HG03159 (cell line): ENCODE data around the gene MYO5A.
"Not testable (repeated sequence)": the region's sequence is repeated elsewhere in the genome, so short reads cannot be mapped to it uniquely, and the experiment has no call there.

Experiments
- ATAC-seq: cut with Tn5 transposase; IDR thresholded peaks from one replicate; pipeline ENCODE4 v1.9.1; 2021; ENCODE audit warnings: mild to moderate bottlenecking, moderate library complexity; ENCODE audit not compliant: unreplicated experiment

The MYO5A gene

DNA sequence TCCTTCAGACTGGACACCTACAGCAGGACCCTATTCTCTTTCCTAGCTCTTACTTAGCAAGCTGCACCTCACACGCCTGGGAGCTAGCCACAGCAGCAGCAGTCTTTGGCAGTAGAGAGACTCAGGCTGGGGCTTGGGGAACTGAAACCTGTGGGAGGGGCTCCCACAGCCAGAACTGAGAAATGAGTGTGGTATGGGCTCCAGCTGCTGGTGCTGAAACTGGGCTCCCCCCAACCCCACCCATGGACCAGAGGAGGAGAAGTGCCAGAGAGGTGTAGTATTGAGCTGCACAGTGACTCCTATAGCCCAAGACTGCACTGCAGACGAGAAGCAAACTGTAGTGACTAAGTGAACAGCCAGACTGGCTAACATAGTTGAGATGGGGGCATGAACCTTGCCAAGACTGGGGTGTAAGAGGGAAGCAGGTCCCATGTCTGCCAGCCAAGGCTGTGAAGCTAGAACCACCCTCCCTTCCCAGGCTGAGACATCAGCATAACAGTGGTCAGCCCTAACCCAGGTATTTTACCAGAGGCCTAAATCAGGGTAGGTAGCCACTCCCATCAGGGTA, 62.5 kb downstream of the MYO5A start:
- peak; percentile 93 for ATAC-seq

DNA sequence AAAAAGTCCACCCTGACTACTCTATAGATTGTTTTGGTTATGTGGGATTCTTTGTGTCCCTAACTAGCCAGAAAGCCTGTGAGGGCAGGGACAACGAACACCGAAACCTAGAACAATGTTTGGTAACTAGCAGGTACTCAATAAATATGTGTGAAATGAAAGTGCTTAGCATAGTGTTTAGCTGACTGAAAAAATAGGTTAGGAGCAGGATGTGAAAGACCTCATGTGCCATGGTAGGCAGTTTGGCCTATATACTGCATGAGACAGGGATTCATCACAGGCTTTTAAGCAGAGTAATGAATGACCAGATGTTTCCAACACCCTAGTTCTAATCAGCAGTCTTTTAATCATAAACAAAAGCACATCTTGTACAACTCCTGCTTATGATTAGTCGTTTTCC, 64.2 kb downstream of the MYO5A start:
- peak; percentile 51 for ATAC-seq

DNA sequence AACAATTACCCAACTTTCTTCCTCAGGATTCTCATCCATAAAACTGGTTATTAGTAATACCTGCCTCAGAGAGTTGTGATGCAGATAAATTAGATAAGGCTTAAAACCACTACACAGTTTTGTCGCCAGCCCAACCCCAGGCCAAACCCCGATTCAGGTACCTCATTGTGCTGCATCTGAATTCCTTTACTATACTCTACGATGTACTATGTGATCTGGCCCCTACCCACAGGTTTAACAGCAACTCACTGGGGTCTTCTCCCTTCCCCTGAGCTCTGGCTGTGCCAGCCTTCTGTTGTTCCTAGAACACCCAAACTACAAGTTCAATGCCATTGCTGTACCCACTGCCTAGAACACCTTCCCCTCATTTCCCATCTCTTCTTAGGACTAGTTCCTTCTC, 64.6 kb downstream of the MYO5A start:
- no peak for ATAC-seq

DNA sequence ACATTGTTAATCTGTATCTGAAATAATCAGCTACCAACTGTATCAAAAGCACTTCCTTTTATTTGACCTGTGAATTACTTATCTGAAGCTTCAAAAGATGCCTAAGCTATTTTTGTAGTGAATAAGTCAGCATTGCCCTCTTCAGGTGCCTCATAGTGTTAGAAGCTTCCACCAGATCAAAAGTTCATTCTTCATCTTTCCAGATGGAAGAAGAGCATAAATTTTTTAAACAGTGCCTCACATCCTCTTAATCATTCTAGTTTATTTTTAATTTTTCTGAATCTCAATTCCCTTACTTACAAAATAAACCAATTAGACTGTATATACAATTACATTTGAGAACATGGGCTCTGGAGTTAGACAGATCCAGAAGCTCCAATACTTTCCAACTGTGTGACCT, 65.0 kb downstream of the MYO5A start:
- ATAC-seq: no peak

DNA sequence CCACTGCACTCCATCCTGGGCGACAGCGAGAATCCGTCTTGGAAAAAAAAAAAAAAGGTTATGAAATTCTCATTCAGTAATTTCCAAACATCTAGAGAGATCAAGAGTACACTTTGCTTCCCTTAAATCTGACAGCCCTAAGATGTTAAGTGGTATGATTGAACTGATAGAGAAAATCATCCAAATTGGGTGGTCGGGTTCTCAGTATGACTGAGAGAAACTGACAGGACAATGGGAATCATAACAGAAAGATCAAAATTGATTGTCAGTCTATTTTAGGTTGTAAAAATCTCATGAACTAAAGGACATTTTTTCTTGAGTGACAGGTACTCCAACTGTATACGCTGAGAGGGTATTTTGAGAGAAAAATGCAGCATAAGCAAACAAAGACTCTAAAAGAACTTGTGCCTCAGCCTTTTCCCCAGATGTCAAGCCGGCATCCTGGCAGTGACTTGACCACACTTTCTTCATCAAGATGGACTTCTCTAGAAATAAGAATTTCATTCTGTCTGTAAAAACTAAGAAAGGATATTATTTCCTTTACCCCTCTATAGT, 65.8 kb downstream of the MYO5A start:
- no peak for ATAC-seq

DNA sequence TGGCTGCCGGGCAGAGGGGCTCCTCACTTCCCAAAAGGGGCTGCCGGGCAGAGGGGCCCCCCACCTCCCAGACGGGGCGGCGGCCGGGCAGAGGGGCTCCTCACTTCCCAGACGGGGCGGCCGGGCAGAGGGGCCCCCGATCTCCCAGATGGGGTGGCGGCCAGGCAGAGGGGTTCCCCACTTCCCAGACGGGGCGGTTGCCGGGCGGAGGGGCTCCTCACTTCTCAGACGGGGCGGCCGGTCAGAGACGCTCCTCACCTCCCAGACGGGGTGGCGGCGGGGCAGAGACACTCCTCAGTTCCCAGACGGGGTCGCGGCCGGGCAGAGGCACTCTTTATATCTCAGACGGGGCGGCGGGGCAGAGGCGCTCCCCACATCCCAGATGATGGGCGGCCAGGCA, 69.0 kb downstream of the MYO5A start:
- not testable (repeated sequence) for ATAC-seq

DNA sequence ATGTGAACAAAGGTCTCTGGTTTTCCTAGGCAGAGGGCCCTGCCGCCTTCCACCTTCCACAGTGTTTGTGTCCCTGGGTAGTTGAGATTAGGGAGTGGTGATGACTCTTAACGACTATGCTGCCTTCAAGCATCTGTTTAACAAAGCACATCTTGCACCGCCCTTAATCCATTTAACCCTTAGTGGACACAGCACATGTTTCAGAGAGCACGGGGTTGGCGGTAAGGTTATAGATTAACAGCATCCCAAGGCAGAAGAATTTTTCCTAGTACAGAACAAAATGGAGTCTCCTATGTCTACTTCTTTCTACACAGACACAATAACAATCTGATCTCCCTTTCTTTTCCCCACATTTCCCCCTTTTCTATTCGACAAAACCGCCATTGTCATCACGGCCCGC, 69.4 kb downstream of the MYO5A start:
- not testable (repeated sequence) for ATAC-seq

DNA sequence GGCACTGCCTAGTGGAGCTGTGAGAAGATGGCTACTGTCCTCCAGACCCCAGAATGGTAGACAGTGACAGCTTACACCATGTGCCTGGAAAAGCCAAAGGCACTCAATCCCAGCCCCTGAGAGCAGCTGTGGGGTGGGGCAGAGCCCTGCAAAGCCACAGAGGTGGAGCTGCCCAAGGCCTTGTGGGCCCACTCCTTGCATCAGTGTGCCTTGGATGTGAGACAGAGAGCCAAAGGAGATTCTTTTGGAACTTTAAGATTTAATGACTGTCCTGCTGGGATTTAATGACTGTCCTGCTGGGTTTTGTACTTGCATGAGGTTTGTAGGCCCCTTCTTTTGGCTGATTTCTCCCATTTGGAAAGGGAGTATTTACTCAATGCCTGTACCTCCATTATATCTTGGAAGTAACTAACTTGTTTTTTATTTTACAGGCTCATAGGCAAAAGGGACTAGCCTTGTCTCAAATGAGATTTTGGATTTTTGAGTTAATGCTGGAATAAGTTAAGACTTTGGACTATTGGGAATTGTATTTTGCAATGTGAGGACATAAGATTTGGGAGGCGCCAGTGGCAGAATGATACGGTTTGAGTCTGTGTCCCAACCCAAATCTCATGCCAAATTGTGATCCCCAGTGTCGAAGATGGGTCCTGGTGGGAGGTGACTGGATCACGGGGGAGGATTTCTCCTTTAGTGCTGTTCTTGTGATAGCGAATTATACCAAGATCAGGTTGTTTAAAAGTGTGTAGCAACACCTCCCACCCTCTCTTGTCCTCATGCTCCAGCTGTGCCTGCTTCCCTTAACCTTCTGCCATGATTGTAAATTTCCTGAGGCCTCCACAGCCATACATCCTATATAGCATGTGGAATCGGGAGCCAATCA, 80.4 kb downstream of the MYO5A start:
- ATAC-seq: no peak

DNA sequence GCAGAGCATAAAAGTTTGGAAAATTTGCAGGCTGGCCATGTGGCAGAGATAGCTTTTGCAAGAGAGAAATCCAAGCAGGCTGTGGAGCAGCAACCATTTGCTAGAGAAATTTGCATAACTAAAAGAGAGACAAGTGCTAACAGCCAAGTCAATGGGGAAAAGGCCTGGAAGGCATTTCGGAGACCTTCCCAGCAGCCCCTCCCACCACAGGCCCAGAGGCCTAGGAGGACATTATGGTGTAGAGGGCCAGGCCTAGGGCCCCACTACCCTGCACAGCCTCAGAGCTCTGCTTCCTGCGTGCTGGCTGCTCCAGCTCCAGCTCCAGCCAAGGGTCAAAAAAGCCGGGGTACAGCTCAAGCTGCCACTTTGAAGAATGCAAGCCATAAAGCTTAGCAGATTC, 82.7 kb downstream of the MYO5A start:
- no peak for ATAC-seq

DNA sequence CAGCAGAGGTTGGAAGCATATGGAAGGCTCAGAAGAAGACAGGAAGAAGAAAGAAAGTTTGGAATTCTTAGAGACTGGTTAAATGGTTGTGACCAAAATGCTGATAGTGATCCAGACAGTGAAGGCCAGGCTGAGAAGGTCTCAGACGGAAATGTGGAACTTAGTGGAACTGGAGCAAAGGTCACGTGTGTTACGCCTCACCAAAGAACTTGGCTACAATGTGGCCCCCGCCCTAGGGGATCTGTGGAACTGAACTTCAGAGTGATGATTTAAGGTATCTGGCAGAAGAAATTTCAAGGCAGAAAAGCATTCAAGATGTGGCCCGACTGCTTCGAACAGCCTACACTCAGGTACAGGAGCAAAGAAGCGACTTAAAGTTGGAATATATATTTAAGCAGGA, 83.1 kb downstream of the MYO5A start:
- ATAC-seq: no peak

DNA sequence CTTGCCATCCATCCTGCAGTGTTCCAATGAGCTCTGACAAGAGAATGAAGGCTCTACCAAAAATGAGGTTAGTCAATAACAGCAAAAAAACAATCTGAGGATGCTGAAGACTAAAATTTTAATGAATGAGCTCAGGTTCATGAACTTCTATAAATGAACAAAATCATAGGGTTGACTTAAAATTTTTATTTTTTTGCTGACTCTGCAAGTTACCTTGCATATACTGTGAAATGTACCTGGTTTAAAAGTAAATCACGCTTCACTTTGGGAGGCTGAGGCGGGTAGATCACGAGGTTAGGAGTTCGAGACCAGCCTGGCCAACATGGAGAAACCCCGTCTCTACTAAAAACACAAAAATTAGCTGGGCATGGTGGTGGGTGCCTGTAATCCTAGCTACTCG, 85.5 kb downstream of the MYO5A start:
- not testable (repeated sequence) for ATAC-seq

DNA sequence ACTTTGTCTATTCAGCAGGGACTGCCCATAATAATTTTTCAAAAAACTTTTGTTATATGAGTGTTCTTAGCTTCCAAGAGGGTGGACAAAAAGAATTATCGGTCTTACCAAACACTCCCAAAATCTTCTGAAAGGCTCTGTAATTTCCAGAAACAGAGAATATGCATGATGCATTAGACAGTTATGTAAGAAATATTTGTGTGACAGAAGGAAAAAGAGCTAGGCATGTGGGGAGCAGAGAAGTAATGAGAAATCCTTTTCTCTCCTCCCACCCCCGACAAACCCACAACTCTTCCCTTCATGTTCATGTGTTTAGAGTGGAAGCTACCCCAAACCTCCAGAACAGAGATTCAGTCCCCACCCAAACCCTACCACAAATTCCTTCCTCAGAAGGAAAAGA, 86.8 kb downstream of the MYO5A start:
- ATAC-seq: no peak

DNA sequence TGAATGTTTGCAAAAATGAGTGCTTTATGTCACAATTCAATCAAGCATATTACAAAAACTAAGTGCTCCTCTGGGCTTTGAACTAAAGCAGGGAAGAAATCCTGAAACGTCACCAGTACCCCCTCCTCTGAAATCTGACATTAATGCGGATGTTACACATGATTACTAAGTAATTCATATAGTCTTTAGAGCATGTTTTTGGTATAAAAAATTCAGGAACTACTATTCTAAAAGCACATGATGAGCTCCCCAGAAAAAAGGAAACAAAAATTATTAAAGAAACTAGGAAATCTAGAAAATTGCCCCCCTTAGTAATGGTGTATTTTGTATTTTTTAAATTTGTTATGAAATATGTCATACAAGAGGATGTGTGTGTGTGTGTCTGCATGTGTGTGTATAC, 87.7 kb downstream of the MYO5A start:
- no peak for ATAC-seq

DNA sequence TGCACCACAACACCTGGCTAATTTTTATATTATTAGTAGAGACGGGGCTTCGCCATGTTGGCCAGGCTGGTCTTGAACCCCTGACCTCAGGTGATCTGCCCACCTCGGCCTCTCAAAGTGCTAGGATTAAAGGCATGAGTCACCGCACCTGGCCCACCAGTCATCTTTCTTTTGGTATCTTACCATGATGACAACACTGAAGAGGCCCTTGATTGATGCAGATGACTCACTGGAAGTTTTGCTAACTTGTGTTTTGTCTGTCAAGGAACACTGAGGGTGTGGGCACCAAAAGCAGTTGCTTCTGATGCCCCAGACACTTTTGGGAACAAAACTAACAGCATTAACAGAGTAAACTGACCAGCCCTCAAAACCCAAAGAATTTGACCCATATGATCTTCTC, 88.3 kb downstream of the MYO5A start:
- ATAC-seq: no peak

DNA sequence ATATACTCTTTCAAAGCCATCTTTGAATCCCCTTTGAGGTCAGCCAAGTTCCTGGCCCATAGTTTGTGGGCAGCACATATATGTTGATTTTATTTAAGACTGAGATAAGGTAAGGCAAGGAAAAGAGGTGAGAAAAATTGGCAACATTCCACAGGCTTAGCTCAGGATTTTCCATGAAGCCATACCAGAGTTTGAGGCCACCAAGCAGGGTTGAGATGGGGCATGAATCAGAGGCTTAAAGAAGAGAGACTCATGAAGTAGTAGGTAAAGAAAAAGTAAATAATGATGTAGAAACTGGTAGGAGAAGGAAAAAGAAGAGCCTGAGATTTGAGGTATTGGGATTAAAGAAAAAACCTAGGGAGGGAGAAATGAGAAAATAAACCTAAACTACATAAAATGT, 89.2 kb downstream of the MYO5A start:
- no peak for ATAC-seq

DNA sequence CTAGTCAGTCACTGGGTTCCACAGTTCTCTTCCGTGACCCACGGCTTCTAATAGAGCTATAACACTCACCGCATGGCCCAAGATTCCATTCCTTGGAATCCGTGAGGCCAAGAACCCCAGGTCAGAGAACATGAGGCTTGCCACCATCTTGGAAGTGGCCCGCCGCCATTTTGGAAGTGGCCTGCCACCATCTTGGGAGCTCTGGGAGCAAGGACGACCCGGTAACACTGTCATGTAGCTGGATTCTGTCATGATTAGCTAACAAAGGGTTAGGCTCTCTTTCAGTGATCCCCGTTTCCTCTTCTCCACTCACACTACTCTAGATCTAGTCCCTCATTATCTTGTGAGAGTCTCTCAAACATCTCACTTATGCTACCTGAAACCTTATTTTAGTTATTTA, 89.6 kb downstream of the MYO5A start:
- not testable (repeated sequence) for ATAC-seq

DNA sequence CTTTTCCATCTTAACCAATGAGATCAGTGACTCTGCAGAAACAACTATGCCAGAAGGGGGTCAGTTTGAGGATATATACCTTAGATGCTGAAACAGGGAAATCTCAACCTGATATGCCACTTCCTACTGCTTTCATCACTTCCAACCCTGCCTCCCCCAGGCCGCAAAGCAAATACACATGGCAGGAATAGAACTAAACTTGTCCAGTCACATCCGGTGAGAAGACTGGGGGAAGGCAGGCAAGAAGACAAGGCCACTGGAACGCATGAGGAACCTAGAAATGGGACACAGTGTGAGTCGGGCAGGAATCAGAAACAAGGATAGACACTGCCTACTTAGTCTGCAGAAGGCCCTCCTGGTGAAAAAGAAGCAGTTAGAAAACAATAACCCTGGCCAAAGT, 90.6 kb downstream of the MYO5A start:
- ATAC-seq: no peak

DNA sequence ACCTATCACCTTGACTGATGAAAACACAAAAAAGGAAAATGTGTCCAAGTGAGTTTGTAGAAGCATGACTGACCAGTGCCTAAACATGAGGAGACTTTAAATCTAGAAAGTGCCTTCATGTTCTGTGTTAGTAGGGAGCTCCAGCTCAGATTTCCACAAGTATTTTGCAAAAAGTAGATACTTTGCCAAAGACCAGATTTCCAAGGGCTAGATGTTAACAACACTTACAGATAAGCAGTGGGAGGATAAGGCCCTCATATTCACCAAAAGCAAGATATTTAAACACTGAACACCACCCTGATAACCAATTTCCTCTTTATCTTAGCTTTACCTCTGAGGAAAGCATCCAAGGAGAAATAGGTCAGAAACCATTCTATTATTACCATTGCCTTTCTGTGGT, 91.0 kb downstream of the MYO5A start:
- no peak for ATAC-seq

DNA sequence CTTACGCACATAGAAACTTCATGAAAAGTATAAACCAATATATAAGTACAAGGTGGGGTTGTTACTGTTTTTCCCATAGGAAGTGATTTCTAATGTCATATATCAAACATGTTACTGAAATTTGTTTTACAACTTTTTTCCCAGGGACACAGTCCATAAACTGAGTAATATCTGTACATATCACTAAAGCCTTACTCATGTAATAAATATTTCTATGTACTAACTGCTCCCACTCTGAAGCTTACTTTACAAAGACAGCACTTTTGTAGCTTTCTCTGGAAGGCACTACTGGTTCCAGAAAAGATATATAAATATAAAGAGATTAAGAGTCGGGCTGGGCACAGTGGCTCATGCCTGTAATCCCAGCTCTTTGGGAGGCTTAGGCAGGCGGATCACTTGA, 91.7 kb downstream of the MYO5A start:
- no peak for ATAC-seq

DNA sequence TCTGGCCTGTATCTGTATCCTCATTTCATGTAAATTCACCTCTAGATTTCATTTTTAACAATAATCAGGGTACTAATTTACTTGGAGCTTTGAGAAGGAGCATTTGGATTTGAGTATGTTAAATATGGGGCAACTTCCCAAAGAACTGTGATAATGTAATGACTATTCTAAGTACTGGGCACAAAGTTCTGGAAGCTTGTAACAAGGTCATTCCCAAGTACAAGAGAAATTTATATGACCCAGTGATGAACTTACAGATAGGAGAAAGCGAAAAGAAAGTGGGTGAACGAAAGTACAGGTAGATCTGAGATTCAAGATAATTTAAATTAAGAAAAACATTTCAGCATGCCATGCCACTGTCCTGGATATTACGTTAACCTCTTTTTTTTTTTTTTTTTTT, 93.8 kb downstream of the MYO5A start:
- no peak for ATAC-seq

DNA sequence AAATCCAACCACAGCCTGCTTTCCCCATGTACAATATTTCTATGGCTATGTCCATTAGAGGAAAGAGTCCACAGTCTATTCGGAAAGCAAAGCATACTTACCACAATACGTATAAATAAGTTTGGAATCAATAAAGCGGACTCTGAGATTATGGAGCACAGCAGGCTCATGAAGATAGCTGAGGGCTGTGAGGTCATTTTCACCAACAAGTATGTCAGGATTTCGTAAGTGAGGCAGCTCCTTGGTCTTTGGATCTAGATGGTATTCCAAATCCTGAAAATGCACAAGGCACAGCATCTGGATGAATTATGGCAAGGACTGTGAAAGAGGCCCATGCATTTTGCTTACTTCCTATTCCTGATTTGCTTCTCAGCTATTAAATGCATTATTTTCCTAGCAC, 100.4 kb downstream of the MYO5A start:
- ATAC-seq: no peak

DNA sequence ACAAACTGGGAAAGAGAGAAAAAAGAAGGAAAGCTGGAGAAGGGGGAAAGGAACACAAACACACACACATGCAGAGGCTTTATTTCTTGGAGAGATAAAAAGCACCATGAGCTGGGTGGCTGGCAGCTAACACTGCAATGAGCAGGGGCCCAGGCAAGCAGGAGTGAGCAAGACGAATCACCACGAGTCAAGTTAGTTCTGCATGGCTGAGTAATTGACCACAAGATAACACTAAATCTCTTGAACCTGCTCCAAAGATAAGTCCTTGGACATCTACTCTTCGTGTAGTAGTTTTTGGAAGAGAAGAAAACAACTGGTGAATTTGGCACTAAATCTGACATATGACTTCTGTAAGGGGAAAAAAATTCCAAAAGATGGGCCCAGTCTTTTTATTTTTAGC, 100.9 kb downstream of the MYO5A start:
- ATAC-seq: no peak
